ENCODE results near the gene MARCHF9. TPM values are rescaled to one million over a fixed set of nuclear protein-coding genes. Genes with fewer than 3 reads are reported as not detected.

The MARCHF9 gene
- total RNA-seq, 1 experiment from 2014 or later: 6.2 TPM

DNA sequence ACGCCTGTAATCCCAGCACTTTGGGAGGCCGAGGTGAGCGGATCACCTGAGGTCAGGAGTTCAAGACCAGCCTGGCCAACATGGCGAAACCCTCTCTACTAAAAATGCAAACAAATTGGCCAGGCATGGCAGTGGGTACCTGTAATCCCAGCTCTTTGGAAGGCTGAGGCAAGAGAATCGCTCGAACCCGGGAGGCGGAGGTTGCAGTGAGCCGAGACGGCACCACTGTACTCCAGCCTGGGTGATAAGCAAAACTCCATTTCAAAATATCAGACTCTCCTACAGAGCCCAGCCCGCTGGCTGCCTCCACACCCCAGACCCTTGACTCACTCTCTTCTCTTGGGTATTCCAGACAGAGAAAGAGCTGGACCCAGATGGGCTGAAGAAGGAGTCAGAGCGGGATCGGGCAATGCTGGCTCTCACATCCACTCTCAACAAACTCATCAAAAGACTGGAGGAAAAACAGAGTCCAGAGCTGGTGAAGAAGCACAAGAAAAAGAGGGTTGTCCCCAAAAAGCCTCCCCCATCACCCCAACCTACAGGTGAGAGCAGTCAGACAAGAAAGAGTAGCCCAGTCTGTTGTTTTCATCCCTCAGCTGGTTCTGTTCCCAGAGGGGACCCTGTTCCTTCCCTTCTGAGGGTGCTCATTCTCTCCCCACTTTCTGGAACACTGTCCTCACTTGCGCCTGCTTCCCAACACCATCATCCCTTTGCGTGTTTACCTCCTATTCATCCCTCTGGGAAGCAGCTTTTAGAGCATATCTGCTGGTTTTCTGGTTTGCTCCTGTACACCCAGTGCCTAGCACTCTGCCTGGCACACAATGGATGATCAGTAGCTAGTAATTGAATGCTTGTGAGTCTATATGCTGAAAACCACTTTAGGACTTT is 36.0 kb upstream of the MARCHF9 start:
- peaks cover 16% of the 10 kb centered on the region for H3K36me3 Mint-ChIP-seq
- H3K27ac Mint-ChIP-seq: no peak overlapping the region
- ATAC-seq (no peak), DNase-seq (ENCODE audit: low spot score) (no peak)
- no peak overlapping the region for H3K4me3 Mint-ChIP-seq
- ChIA-PET POLR2A (no interaction called here), CTCF (interaction anchor here (0.7 to 2.4 kb wide), 2 partner anchors 18 to 41 kb away, joined by 3 to 6 read pairs; no protein-coding TSS in a partner anchor)
- TF ChIP-seq AFF4 (CRISPR knock-in tag; IDR thresholded peaks at IDR 0.05; ENCODE audit: borderline replicate concordance): no peak
- no peaks in the 10 kb centered on the region for H3K4me1 Mint-ChIP-seq
- peaks cover 14% of the 10 kb centered on the region for H3K27me3 Mint-ChIP-seq (ENCODE audit: low read depth)
- no peaks in the 10 kb centered on the region for H3K9me3 Mint-ChIP-seq

DNA sequence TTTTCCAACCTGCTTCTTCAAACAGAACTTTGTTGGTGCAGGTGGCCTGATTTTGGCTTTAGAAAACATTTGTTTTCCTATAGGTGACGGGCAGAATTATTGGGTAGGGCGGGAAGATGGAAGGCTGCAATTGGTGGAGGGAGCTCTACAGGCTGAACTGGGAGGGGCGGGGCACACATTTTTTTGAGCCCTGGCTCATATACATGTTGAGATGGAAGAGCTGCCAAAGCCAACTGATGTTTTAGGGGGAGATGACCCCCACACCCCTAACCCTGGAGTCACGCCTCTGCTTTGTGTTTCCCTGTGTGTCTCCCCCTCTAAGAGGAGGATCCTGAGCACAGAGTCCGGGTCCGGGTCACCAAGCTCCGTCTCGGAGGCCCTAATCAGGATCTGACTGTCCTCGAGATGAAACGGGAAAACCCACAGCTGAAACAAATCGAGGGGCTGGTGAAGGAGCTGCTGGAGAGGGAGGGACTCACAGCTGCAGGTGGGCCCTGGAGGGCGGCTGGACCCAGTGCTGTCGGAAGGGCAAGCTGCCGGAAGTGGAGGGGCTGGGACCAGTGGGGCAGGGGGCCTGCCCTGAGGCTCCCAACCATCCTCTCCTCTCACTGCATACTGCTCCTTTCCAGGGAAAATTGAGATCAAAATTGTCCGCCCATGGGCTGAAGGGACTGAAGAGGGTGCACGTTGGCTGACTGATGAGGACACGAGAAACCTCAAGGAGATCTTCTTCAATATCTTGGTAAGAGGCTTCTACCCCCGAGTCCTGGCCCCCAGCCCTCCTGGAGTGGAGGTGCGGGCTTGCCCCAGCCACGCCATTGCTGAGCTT is 34.9 kb upstream of the MARCHF9 start:
- H3K27ac Mint-ChIP-seq: no peak overlapping the region
- ChIA-PET CTCF (interaction anchor here (0.7 to 2.4 kb wide), 6 partner anchors 17 to 87 kb away, joined by 3 to 6 read pairs (median 3); partner anchors contain the start of genes B4GALNT1, EEF1AKMT3 and OS9), POLR2A (no interaction called here)
- peaks cover 25% of the 10 kb centered on the region for H3K27me3 Mint-ChIP-seq (ENCODE audit: low read depth)
- H3K36me3 Mint-ChIP-seq: peaks cover 16% of the 10 kb centered on the region
- H3K4me3 Mint-ChIP-seq: no peak overlapping the region
- H3K4me1 Mint-ChIP-seq: no peaks in the 10 kb centered on the region
- ATAC-seq: no peak
- DNase-seq (ENCODE audit: low spot score): no peak
- no peaks in the 10 kb centered on the region for H3K9me3 Mint-ChIP-seq
- TF ChIP-seq, protein P1, sequence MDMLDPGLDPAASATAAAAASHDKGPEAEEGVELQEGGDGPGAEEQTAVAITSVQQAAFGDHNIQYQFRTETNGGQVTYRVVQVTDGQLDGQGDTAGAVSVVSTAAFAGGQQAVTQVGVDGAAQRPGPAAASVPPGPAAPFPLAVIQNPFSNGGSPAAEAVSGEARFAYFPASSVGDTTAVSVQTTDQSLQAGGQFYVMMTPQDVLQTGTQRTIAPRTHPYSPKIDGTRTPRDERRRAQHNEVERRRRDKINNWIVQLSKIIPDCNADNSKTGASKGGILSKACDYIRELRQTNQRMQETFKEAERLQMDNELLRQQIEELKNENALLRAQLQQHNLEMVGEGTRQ (CRISPR knock-in tag; IDR thresholded peaks at IDR 0.05): no peak
- TF ChIP-seq, protein P2, sequence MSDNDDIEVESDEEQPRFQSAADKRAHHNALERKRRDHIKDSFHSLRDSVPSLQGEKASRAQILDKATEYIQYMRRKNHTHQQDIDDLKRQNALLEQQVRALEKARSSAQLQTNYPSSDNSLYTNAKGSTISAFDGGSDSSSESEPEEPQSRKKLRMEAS (CRISPR knock-in tag; IDR thresholded peaks at IDR 0.05): no peak
- TF ChIP-seq OVOL2 (CRISPR knock-in tag; IDR thresholded peaks at IDR 0.05; ENCODE audit: borderline replicate concordance) (no peak), TEAD4 (CRISPR knock-in tag; IDR thresholded peaks at IDR 0.05) (no peak), ZNF219 (CRISPR knock-in tag; IDR thresholded peaks at IDR 0.05; ENCODE audit: borderline replicate concordance) (no peak), ZNF317 (CRISPR knock-in tag; IDR thresholded peaks at IDR 0.05; ENCODE audit: borderline replicate concordance, low read depth) (no peak), ZMAT4 (CRISPR knock-in tag; IDR thresholded peaks at IDR 0.05) (no peak), ZNF281 (CRISPR knock-in tag; IDR thresholded peaks at IDR 0.05) (no peak), IRF1 (CRISPR knock-in tag; IDR thresholded peaks at IDR 0.05) (no peak), ZBTB43 (CRISPR knock-in tag; IDR thresholded peaks at IDR 0.05) (no peak), ZNF263 (CRISPR knock-in tag; IDR thresholded peaks at IDR 0.05; ENCODE audit: low read depth) (no peak), MXD4 (CRISPR knock-in tag; IDR thresholded peaks at IDR 0.05; ENCODE audit: borderline replicate concordance) (no peak), STAT6 (CRISPR knock-in tag; conservative IDR thresholded peaks at IDR 0.05; ENCODE audit: low read depth) (no peak), ATF1 (CRISPR knock-in tag; IDR thresholded peaks at IDR 0.05) (no peak)
